GM12865 (cell line): ENCODE results near the gene ALKBH7.

Experiments used
- DNase-seq: peaks from one replicate; pipeline ENCODE4 v3.0.0; 2010; ENCODE audit warnings: low read depth
- H3K4me3 ChIP-seq: 2 replicates; pipeline ENCODE4 v1.5.1; 2011; ENCODE audit warnings: mild to moderate bottlenecking, low read depth, low read length, control low read depth
- TF ChIP-seq, protein P1 (sequence below): IDR thresholded peaks from 2 replicates; pipeline ENCODE4 v1.5.1; 2011; ENCODE audit warnings: low read length, control low read depth, low read depth, inconsistent platforms; ENCODE audit not compliant: insufficient read depth; ENCODE audit errors: missing control alignments

ALKBH7 gene

DNA sequence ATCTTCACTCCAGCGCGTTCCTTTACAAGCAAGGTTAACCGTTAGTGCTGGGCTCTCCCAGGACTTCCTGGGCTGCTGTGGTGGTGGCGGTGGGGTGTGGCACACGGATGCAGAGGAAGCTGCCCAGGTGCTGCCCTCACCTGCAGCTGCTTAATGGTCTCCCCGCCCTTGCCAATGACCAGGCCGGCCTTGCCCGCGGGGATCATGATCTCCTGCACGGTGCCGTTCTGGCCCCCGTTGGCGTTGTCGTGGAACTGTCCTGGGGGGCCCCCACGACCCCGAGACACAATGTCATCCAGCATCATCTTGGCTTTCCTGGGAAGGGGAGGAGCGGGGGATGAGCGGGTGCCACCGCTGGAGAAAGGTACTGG, 46.0 kb downstream of the ALKBH7 start:
- no peak for DNase-seq
- TF ChIP-seq, protein P1, sequence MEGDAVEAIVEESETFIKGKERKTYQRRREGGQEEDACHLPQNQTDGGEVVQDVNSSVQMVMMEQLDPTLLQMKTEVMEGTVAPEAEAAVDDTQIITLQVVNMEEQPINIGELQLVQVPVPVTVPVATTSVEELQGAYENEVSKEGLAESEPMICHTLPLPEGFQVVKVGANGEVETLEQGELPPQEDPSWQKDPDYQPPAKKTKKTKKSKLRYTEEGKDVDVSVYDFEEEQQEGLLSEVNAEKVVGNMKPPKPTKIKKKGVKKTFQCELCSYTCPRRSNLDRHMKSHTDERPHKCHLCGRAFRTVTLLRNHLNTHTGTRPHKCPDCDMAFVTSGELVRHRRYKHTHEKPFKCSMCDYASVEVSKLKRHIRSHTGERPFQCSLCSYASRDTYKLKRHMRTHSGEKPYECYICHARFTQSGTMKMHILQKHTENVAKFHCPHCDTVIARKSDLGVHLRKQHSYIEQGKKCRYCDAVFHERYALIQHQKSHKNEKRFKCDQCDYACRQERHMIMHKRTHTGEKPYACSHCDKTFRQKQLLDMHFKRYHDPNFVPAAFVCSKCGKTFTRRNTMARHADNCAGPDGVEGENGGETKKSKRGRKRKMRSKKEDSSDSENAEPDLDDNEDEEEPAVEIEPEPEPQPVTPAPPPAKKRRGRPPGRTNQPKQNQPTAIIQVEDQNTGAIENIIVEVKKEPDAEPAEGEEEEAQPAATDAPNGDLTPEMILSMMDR = no peak
- H3K4me3 ChIP-seq = no peak overlapping the region

DNA sequence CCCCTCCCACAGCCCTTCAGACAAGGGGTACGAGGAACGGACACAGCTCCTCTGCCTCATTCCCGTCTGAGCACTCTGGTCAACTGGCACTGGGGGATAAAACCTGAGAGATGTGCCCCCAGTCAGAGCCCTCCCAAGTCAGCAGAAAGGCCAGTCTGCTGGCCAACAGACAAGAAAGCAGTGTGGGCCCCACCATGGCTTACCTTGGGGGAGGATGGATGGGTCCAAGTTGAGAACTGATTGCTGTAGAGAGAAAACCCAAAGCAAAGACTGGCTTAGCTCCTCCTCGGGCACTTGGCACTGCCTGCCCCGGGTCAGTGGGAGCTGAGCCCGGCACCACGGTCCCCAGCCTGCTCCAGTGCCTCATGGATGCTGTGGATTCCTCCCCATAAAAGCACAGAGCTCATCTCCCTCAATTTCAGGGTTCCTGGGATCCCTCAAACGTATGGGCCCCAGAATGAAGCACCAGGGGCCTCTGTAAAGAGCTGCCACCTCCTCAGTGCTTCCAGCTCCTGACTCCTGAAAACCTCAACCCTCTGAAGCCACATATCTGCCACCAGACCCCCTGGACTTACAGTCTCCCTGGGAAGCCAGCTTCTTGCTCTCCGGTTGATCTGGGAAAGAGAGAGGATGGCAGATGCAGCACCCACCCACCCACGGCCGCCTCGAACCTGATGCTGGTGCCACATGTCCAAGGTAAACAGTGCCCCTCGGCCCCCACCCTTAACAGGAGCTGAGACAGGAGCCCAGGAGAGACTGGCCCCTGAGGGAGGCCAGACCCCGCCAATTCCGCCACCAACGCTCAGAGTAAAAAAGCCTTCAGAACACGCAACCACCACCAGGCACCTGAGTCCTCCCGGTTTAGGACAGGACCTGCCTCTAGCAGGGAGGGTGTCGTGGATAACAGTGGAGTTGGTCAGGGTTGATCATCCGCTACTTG, 48.8 kb downstream of the ALKBH7 start:
- no peak for DNase-seq
- TF ChIP-seq, protein P1 = no peak
- H3K4me3 ChIP-seq = no peak overlapping the region

DNA sequence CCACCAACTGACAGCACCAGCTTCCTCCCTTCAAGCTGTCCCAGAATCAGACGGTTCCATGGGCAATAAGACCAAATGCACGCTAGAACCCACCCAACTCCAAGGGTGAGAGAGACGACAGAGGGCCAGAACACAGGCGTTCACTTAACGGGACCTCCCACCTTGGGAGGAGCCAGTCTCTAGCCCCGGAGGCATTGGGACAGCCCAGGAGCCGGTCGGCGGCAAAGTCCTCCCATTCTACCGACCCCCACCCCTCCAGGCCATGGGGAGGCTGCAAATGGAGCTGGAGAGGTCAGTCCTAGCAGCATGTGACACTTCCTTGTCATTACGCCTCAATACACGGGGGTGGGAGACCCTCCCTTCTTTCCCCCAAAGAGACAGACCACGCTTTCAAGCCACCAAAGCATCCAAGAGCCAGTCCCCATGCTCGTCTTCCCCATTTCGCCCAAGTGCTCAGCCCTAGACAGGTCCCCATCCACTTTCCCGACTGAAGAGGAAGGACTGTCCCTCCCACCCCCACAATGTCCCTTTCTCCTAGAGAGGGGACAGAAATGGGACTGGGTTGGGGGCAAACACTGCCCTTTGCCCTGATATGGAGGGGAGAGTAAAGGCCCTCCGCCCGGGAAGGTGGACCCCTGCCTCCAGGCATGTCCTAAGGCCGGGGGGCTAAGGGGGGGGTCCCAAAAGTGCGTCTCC, 51.1 kb downstream of the ALKBH7 start:
- DNase-seq = peak; percentile 56
- H3K4me3 ChIP-seq = peak overlapping the region; percentile 72
- TF ChIP-seq, protein P1 = no peak

DNA sequence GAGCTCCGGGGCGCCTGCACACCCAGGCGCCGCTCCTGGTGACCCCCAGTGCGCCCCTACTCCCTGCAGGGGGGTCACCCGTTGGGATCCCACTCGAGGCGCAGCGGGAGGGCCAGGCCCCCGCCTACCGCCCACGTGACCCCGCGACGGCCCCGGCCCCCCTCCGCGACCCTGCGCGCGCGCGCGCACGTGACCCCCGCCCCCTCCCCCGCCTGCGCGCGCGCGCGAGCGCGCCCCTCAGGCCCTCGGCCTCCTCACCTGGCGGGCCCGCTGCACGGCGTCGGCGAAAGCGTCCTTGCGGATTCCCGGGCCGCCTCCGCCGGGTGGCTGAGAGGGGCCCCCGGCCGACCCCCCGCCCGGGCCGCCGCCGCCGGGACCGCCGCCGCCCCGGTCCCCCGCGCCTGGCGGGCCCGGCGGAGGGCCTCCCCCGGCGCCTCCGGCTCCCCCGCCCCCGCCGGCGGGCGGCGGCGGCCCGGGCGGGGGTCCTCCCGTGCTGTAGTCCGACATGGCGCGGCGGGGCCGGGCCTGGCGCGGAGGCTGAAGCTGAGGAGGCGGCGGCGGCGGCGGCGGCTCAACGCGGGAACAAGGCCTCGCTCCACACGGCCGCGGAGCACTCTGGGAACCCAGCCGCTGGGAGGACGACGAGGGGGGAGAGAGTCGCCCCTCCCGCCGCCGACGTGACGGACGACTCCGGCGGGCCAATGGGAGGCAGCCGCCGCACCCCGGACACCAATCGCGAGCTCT, 51.8 kb downstream of the ALKBH7 start, which contains the start of gene KHSRP:
Gene KHSRP, minus strand, starts transcription at position 617 of the 744 bp plus-strand sequence. Its CDS starts 110 bp downstream, at position 507.
- TF ChIP-seq, protein P1 = no peak
- peak; percentile 46 for DNase-seq

More for the DNA sequence above, 51.8 kb downstream of the ALKBH7 start, which contains the start of gene KHSRP:
- H3K4me3 ChIP-seq = peak within 1 kb of the TSS; percentile 72
